HUES64 (cell line): Measurements from ENCODE around the gene CD99.

Experiments used
- H3K27ac ChIP-seq: 2 replicates; pipeline ENCODE4 v1.7.0; 2013; ENCODE audit warnings: low read depth, low read length, inconsistent platforms
- H3K27me3 ChIP-seq: 2 replicates; pipeline ENCODE4 v1.6.1; 2013; ENCODE audit warnings: mild to moderate bottlenecking, low read length; ENCODE audit not compliant: insufficient read depth
- H3K36me3 ChIP-seq: 2 replicates; pipeline ENCODE4 v1.6.1; 2013; ENCODE audit warnings: mild to moderate bottlenecking, low read length; ENCODE audit not compliant: insufficient read depth
- H3K4me1 ChIP-seq: 2 replicates; pipeline ENCODE4 v1.6.1; 2013; ENCODE audit warnings: mild to moderate bottlenecking, low read length, moderate library complexity; ENCODE audit not compliant: insufficient read depth
- H3K4me3 ChIP-seq: 2 replicates; pipeline ENCODE4 v1.5.1; 2013; ENCODE audit warnings: mild to moderate bottlenecking, low read length, moderate library complexity
- H3K9ac ChIP-seq: 2 replicates; pipeline ENCODE4 v1.6.1; 2013; ENCODE audit warnings: mild to moderate bottlenecking, low read depth, low read length
- H3K9me3 ChIP-seq: 2 replicates; pipeline ENCODE4 v1.6.1; 2013; ENCODE audit warnings: low read depth, low read length; ENCODE audit not compliant: insufficient read depth
- WGBS: fragments of 150-250, 120-280 bp; methylation state at CpG from one replicate; pipeline ENCODE4 v1.1.7; 2013; ENCODE audit warnings: missing lambda C conversion rate; 5-methylcytosine and 5-hydroxymethylcytosine counted together

The CD99 gene

DNA sequence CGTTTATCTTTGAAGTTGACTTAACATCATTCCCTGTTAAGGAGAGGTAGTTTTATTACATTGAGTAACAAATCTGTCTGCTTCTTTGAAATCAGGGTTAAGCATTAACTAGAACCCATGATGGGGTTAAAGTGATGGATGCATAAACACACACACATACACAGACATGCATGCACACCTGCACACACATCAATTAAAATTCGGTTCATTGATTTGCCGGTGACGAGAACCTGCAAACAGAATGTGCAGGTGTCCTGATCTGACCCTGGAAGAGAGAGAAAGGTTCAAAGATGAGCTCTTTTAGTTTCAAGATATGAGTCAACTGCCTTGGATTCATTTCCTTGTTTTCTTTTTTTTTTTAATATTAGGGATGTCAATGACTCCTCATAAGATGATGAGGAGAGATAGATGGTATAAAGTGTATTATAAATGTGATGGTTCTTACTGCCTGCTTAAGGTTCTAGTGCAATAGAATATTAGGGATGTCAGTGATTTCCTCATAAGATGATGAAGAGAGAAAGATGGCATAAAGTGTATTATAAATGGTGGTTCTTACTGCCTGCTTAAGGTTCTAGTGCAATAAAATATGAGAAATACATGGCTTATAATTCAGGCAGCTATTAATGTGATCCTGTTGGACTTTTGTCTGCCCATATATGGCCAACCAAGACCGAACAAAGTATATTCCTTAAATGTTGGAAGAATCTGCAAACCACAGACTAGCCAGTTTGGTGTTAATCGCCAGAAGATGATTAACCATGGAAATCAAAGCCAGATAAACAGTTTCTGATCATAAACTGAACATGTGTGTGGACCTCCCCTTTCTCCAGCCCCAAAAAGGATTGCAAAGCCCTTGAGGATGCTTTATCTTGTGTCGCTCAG is 14.1 kb upstream of the CD99 start:
- H3K4me1 ChIP-seq, result no peaks in the 10 kb centered on the region
- H3K4me3 ChIP-seq, result no peak overlapping the region
- no peaks in the 10 kb centered on the region for H3K9me3 ChIP-seq
- no peaks in the 10 kb centered on the region for H3K36me3 ChIP-seq
- H3K9ac ChIP-seq, result no peak overlapping the region
- H3K27ac ChIP-seq, result no peak overlapping the region
- H3K27me3 ChIP-seq, result no peaks in the 10 kb centered on the region
- WGBS, result 96% methylated on average over 7 of the region's 7 CpGs

DNA sequence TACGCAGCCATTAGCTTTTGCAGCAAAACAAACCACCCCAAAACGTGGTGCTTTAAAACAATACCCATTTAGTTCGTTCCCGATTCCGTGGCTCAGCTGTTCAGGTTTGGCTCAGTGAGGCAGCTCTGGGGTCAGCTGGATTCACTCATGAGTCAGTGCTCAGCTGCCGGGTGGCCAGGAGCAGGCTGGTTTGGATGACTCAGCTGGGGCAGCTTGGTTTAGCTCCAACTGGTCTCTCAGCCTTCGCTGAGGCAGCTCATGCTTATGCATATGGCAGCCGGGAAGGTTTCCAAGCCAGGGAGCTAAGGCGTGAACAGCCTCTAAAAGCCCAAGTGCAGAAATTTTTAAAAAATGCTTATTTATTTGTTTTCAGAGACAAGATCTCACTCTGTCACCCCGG is 13.3 kb upstream of the CD99 start:
- no peak overlapping the region for H3K9ac ChIP-seq
- no peak overlapping the region for H3K4me3 ChIP-seq
- 77% methylated on average over 10 of the region's 10 CpGs for WGBS
- no peak overlapping the region for H3K27ac ChIP-seq
- no peaks in the 10 kb centered on the region for H3K36me3 ChIP-seq
- no peaks in the 10 kb centered on the region for H3K9me3 ChIP-seq
- no peaks in the 10 kb centered on the region for H3K27me3 ChIP-seq
- no peaks in the 10 kb centered on the region for H3K4me1 ChIP-seq

DNA sequence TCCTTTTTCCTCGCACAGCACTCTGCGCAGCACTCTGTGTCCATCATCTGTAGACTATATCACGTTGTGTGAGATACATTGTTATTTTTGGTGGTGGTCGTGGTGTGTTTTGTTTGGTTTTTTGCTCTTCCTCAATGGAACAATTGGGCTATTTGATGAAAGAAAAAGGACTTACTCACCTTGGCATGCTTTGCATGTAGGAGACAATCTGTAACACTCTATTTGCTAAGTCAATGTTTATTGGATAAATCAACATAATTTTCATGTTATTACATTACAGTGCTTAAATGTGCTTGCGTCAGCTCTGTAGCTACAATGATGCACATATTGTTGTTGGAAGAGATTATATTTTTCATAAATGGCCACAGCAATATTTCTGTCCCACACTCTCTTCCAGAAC is 12.5 kb upstream of the CD99 start:
- H3K36me3 ChIP-seq, result no peaks in the 10 kb centered on the region
- no peak overlapping the region for H3K9ac ChIP-seq
- no peak overlapping the region for H3K4me3 ChIP-seq
- no peak overlapping the region for H3K27ac ChIP-seq
- H3K27me3 ChIP-seq, result no peaks in the 10 kb centered on the region
- no peaks in the 10 kb centered on the region for H3K4me1 ChIP-seq
- H3K9me3 ChIP-seq, result no peaks in the 10 kb centered on the region
- WGBS, result 89% methylated on average over 4 of the region's 5 CpGs

DNA sequence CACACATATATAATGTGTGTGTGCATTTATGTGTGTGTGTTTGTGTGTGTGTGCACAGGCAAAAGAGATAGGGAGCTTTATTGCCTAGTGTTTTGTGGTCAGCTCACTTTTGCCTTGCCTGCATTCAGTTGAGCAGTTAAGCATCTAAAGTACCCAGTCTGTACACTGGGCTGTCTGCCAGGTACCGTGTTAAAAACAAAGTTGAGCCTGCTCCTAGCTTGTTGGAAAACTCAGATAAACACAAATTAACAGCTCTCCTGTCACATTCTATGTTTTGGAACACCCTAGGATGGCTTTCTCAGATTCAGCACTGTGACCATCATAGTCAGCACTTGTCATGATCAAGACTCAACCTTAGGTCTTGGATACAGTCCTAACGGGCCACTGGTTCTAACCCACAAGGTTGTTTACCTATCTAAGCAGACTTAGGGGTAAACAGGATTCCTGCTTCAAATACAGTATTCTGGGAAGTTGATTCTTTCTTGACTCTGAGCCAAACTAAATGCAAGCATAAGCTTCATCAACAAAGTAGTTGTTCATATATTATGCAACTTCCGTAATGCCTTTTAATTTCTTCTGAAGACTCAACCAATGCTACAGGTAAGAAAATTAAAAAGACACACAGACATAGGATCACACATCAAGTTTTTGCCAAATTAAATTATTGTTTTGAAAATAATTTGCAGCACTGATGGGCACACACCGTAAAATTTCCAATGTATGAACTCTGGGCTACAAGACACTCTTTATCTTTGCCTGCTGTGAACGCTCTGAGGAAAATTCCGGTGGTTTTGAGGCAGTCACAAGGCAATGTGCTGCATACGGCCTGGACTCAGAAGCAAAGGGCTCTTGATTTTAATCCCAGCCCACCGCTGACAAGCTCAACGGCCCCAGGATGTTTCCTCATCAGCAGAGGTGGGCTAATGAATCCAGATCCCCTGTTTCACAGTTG is 11.3 kb upstream of the CD99 start:
- no peaks in the 10 kb centered on the region for H3K4me1 ChIP-seq
- H3K9ac ChIP-seq, result no peak overlapping the region
- H3K4me3 ChIP-seq, result no peak overlapping the region
- H3K36me3 ChIP-seq, result no peaks in the 10 kb centered on the region
- H3K9me3 ChIP-seq, result no peaks in the 10 kb centered on the region
- H3K27me3 ChIP-seq, result no peaks in the 10 kb centered on the region
- H3K27ac ChIP-seq, result no peak overlapping the region
- WGBS, result 93% methylated on average over 9 of the region's 9 CpGs

DNA sequence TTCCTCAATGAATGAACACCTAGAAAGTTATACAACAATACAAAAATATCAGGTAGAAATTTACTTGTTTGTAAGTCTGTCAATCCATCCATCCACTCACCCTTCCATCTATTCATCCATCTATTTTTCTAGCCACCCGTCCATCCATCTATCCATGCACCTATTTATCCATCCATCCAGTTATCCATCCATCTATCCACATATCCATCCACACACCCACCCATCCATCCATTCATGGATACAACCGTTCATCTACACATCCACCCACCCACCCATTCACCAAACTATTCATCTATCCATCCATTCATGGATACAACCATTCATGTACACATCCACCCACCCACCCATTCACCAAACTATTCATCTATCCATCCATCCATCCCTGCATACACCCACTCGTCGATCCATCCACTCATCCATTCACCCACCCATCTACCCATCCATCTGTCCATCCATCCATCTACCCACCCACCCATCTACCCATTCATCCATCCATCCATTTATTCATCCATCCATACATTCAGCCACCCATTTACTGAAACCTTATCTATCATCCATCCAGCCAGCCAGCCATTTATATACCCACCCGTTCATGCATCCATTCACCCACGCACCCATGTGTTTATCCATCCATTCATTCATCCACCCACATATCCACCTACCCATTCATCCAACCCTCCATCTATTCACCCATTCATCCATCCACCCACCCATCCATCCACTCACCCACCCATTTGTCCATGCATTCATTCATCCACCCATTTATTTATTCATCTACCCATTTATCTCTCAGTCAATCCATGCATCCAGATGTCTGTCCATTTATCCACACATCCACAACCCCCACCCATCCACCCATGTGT is 10.4 kb upstream of the CD99 start:
- Histone ChIP-seq H3K9me3 (no peaks in the 10 kb centered on the region), H3K27me3 (no peaks in the 10 kb centered on the region), H3K27ac (no peak overlapping the region), H3K36me3 (no peaks in the 10 kb centered on the region), H3K9ac (no peak overlapping the region), H3K4me3 (no peak overlapping the region), H3K4me1 (no peaks in the 10 kb centered on the region)
- 91% methylated on average over 6 of the region's 6 CpGs for WGBS

DNA sequence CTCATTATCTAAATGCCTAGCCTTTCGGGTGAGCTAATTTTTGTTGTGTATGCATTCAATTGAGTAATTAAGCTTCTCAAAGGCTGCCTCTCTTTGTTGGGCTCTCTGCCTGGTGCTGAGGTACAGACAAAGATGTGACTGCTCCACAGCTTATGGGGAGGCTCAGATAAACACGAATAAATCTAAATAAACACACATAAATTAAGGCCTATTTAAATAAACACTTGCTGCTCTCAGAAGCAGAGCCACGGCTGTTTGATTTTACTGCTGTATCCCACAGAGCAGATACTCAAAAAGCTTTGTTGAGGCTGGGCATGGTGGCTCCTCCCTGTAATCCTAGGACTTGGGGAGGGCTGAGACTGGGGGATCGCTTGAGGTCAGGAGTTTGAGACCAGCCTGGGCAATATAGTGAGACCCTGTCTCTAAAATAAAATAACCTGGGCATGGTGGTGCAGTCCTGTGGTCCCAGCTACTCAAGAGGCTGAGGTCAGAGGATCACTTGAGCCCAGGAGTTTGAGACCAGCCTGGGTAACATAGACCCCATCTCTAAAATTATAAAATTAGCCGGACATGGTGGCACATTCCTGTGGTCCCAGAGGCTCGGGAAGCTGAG is 8.4 kb upstream of the CD99 start:
- H3K36me3 ChIP-seq, result no peaks in the 10 kb centered on the region
- H3K27me3 ChIP-seq, result no peaks in the 10 kb centered on the region
- H3K4me1 ChIP-seq, result peaks cover 4% of the 10 kb centered on the region; the same call in 1 of the 2 replicates
- no peak overlapping the region for H3K4me3 ChIP-seq
- WGBS, result 77% methylated on average over 6 of the region's 6 CpGs
- H3K9me3 ChIP-seq, result no peaks in the 10 kb centered on the region
- no peak overlapping the region for H3K9ac ChIP-seq
- no peak overlapping the region for H3K27ac ChIP-seq

DNA sequence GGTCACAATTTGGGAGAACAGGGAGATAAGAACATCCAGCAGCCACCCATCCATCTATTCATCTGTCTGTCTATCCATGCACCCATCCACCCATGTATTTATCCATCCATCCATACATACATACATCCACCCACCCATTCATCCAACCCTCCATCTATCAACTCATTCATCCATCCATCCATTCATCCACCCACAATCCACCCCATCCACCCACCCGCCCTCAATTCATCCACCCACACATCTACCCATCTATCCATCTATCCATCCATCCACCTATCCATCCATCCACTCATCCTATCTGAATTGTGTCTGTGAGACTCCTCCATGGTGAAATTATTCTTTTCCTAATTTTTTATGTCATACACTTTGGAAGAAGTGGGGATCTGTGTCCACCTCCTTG is 6.8 kb upstream of the CD99 start:
- WGBS, result 100% methylated on average over 1 of the region's 1 CpG
- peaks cover 1% of the 10 kb centered on the region for H3K27me3 ChIP-seq
- H3K4me1 ChIP-seq, result peaks cover 4% of the 10 kb centered on the region; the same call in 1 of the 2 replicates
- H3K27ac ChIP-seq, result no peak overlapping the region
- no peaks in the 10 kb centered on the region for H3K36me3 ChIP-seq
- no peak overlapping the region for H3K4me3 ChIP-seq
- H3K9ac ChIP-seq, result no peak overlapping the region
- no peaks in the 10 kb centered on the region for H3K9me3 ChIP-seq

DNA sequence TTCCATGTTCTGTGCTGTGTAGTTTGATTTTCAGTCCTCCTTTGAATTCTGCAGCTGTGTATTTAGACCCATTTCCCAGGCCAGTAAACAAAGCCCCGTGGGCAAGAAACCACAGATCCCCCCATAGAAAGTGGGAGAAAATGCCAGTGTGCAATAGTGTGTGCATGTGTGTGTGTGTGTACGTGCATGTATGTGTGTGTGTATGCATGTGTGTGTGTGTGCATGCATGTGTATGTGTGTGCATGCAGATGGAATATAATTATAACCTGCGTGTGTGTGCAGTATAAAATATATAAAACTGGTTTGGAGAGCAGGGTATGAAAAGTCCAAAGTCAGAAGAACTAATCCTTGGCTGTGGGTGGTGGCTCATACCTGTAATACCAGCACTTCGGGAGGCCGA is 5.2 kb upstream of the CD99 start:
- 75% methylated on average over 5 of the region's 5 CpGs for WGBS
- Histone ChIP-seq H3K36me3 (no peaks in the 10 kb centered on the region), H3K9me3 (no peaks in the 10 kb centered on the region), H3K4me1 (peaks cover 4% of the 10 kb centered on the region; the same call in 1 of the 2 replicates), H3K27me3 (peaks cover 15% of the 10 kb centered on the region), H3K9ac (no peak overlapping the region), H3K4me3 (no peak overlapping the region), H3K27ac (no peak overlapping the region)

DNA sequence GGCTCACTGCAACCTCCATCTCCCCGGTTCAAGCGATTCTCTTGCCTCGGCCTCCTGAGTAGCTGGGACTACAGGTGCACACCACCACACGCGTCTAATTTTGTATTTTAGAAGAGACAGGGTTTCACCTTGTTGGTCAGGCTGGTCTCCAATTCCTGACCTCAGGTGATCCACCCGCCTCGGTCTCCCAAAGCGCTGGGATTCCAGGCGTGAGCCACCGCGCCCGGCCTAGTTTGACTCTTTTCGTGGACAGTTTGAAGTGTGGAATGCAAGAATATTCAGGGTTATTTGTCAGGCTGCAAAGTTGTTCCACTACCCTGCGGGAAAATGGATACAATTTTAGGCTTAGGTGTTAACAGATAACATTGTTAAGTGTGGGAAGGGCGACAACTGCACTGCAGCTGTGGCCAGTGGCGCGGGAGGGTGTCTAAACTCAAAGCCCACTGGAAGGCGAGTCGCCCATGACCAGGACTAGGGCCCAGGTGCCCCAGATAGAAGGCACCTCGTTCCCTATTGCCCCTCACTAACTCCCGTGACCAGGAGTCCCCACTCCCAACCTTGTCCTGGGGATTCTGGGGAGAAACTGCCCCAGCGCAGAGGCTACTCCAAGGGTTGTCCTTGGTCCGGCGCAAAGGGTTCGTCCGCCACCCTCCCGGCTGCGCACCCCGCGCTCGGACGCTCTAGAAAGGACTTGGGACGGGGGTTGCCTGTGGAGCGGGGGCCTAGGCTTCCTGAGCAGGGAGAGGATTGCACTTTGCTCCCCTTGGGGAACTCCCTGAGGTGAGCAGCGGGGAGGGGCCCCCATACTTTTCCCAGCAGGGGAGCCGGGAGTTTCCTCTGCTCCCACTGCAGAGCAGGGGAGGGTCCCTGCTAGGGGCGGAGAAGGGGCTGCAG is 1.1 kb upstream of the CD99 start:
- H3K4me3 ChIP-seq, result peak overlapping the region; percentile 79

More for the DNA sequence above, 1.1 kb upstream of the CD99 start:
- no peaks in the 10 kb centered on the region for H3K9me3 ChIP-seq
- WGBS, result 81% methylated on average over 37 of the region's 37 CpGs
- peaks cover 56% of the 10 kb centered on the region for H3K27me3 ChIP-seq
- peaks cover 12% of the 10 kb centered on the region for H3K4me1 ChIP-seq
- 0 out of 2 replicates have a peak overlapping the region, but pooled peaks have one; percentile 3 for H3K9ac ChIP-seq
- H3K36me3 ChIP-seq, result no peaks in the 10 kb centered on the region
- no peak overlapping the region for H3K27ac ChIP-seq
